Fibroblast of mammary gland (primary cell): Measurements from ENCODE around the gene VWA8.
"Not testable (repeated sequence)": the region's sequence is repeated elsewhere in the genome, so short reads cannot be mapped to it uniquely, and the experiment has no call there.

Experiments
- DNase-seq: peaks from one replicate; pipeline ENCODE4 v3.0.0-alpha.2; 2010; ENCODE audit warnings: low read depth
- H3K4me3 ChIP-seq: 2 replicates; pipeline ENCODE4 v1.5.1; 2011; ENCODE audit warnings: low read depth, mild to moderate bottlenecking, low read length, moderate library complexity; ENCODE audit not compliant: control insufficient read depth
- TF ChIP-seq, protein P1 (sequence below): conservative IDR thresholded peaks from 2 replicates; pipeline ENCODE4 v1.5.1; 2011; ENCODE audit warnings: low read depth, low read length, inconsistent platforms; ENCODE audit not compliant: control insufficient read depth, insufficient read depth

VWA8 gene

DNA sequence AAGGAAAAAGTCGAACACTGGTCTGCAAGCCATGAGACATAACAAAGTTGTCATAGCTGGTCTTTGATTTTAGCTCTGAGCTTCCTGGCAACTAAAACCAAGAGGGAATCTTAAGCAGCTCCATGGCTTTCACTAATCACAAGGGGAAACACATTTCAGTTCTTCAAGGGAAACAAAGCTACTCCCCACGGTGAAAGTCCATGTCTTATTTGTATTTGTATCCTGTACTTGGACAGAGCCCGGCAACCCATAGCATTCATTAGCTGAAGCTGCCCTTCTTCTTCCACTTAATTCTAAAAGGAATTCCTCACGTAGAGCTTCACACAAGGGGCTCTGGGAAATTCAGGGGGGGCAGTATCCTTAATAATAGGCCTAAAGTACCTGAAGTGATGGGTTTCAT, 374.7 kb downstream of the VWA8 start:
- TF ChIP-seq, protein P1, sequence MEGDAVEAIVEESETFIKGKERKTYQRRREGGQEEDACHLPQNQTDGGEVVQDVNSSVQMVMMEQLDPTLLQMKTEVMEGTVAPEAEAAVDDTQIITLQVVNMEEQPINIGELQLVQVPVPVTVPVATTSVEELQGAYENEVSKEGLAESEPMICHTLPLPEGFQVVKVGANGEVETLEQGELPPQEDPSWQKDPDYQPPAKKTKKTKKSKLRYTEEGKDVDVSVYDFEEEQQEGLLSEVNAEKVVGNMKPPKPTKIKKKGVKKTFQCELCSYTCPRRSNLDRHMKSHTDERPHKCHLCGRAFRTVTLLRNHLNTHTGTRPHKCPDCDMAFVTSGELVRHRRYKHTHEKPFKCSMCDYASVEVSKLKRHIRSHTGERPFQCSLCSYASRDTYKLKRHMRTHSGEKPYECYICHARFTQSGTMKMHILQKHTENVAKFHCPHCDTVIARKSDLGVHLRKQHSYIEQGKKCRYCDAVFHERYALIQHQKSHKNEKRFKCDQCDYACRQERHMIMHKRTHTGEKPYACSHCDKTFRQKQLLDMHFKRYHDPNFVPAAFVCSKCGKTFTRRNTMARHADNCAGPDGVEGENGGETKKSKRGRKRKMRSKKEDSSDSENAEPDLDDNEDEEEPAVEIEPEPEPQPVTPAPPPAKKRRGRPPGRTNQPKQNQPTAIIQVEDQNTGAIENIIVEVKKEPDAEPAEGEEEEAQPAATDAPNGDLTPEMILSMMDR, result no peak
- no peak overlapping the region for H3K4me3 ChIP-seq
- DNase-seq, result no peak

DNA sequence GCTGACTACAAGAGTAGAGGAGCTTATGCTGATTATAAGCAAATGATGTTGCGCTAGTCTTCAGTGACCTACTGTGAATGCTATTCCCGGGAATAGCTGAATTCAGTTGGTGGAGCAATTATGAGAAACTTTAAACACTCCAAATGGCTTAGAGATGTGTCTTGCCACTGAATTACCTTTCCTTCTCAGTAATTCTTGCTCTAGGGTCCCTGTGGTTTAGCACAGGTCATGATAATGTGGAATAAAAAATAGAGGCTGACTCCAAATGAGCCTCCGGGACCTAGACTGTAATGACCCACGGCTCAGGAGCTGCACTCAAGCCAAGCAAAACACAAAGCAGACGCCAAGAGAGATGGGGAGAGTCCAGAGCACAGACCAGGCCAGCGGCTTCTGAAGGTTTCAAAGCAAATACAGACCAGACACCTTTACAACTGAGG, 378.9 kb downstream of the VWA8 start:
- TF ChIP-seq, protein P1, result no peak
- peak; percentile 49 for DNase-seq
- no peak overlapping the region for H3K4me3 ChIP-seq

DNA sequence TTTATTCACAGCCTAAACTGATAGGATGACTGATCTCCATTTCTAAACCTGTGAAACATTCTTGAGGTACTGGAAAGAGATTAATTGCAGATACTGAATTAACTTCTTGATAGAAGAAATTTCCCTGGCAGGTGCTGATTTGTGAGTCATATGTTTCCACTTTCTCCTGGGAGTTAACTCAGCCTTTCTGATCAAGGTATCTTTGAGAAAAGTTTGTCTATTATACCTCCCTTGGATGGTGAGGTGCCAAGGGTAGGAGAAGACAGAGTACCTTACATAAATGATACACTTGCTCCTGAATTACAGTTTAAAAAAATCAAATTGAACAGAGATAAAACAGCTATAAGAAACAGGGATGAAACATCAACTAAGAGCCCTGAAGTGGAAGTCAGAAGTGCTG, 380.6 kb downstream of the VWA8 start:
- no peak for DNase-seq
- TF ChIP-seq, protein P1, result no peak
- no peak overlapping the region for H3K4me3 ChIP-seq

DNA sequence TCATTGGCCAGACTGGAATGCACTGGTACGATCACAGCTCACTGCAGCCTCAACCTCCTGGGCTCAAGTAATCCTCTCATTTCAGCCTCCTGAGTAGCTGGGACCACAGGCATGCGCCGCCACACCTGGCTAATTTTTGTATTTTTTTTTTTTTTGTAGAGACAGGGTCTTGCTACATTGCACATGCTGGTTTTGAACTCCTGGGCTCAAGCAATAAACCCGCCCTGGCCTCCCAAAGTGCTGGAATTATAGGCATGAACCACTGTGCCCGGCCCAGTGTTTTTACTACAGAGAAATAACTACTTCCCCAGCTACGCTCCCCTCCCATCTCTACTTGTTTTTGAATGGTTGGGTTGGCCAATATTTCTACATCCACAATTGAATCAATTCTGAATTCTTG, 381.0 kb downstream of the VWA8 start:
- TF ChIP-seq, protein P1, result no peak
- no peak overlapping the region for H3K4me3 ChIP-seq
- no peak for DNase-seq

DNA sequence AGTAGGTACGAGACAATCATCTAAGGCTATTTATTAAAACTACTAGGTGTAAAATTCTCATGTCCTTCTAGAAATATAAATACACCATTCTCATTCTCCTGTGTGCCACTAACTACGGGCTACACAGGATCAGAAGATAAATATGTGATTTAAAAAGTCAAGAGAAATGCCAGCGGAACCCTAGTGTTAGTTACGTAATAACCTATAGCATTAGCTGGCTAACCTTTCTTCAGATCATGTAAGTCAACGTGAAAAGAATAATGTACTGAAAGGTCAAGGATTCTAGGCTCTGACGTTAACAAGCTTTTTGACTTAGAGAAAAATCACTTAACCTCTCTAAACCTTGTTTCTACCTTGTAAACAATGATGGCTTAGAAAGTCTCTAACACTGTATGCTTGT, 381.7 kb downstream of the VWA8 start:
- no peak for DNase-seq
- H3K4me3 ChIP-seq, result no peak overlapping the region
- TF ChIP-seq, protein P1, result no peak

DNA sequence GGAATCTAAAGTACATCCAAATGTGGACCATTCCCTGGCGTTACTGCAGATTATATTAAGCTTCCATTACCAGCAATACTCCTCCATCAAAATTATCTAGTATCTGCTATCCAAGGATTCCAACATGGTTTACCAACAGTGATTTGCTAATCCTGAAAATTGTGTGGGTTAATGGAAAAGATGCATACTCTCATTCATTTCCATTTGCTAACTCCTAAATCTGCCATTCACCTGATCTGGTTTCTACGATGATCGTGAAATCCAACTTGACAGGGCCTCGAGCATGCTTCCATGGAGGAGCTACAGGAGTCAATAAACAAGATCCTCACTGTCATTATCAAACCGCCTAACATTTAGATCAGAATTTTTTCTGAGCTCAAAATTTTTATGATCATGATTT, 382.5 kb downstream of the VWA8 start:
- no peak for DNase-seq
- no peak overlapping the region for H3K4me3 ChIP-seq
- TF ChIP-seq, protein P1, result no peak

DNA sequence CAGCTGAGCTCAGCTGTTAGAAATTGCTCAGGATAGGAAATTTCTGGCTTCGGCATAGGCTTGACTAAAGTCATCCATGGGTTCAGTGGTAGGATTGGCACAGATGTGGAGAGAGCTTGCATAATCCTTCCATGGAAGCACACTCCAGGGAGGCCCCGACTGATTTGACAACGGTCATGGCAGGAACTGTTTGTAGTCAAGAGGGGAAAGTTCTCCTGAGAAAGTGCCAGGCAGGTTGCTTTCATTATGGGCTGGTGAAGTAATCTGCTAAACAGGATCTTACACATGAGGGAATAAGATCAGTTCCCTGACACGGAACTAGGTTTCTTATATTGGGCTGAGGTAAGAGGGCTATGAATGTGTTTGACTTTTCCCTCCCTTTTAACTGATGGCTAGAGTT, 383.5 kb downstream of the VWA8 start:
- TF ChIP-seq, protein P1, result no peak
- peak; percentile 87 for DNase-seq

DNA sequence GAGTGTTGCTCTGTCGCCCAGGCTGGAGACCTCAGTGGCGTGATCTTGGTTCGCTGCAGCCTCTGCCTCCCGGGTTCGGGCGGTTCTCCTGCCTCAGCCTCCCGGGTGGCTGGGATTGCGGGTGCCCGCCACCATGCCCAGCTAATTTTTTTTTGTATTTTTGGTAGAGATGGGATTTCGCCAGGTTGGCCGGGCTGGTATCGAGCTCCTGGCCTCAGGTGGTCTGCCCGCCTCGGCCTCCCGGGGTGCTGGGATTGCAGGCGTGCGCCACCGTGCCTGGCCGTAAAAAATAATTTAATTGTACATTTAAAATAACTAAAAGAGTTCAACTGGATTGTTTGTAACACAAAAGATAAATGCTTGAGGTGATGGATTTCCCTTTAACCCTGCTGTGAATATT, 387.3 kb downstream of the VWA8 start:
- not testable (repeated sequence) for DNase-seq, H3K4me3 ChIP-seq

More for the DNA sequence above, 383.5 kb downstream of the VWA8 start:
- no peak overlapping the region for H3K4me3 ChIP-seq

DNA sequence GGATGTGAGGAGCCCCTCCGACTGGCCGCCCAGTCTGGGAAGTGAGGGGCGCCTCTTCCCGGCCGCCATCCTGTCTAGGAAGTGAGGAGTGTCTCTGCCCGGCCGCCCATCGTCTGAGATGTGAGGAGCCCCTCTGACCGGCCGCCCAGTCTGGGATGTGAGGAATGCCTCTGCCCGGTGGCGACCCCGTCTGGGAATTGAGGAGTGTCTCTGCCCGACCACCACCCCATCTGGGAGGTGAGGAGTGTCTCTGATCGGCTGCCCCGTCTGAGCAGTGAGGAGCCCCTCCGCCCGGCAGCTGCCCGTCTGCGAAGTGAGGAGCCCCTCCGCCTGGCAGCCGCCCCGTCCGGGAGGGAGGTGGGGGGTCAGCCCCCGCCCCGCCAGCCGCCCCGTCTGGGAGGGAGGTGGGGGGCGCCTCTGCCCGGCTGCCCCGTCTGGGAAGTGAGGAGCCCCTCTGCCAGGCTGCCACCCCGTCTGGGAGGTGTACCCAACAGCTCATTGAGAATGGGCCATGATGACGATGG, 389.0 kb downstream of the VWA8 start:
- not testable (repeated sequence) for DNase-seq, H3K4me3 ChIP-seq
